ENCODE results near the gene MEIS3.

Gene MEIS3

GRCh38 chr19:47411101-47411500 lies 8.2 kb downstream of the MEIS3 start:
- H3K4me1 Mint-ChIP-seq, result peaks cover 5% of the 10 kb centered on the region

GRCh38 chr19:47408156-47408938 lies 11.0 kb downstream of the MEIS3 start:
- TF ChIP-seq CTCF (IDR thresholded peaks at IDR 0.05), result no peak
- Mint-ChIP-seq H3K27me3 (ENCODE audit: low read depth, poor library complexity) (peaks cover 49% of the 10 kb centered on the region), H3K36me3 (ENCODE audit: low read depth) (peaks cover 23% of the 10 kb centered on the region), H3K9me3 (peaks cover 5% of the 10 kb centered on the region), H3K4me1 (peaks cover 5% of the 10 kb centered on the region), H3K27ac (no peak overlapping the region), H3K4me3 (no peak overlapping the region)
- DNase-seq, result no peak

More at GRCh38 chr19:47411101-47411500, 8.2 kb downstream of the MEIS3 start:
- Mint-ChIP-seq H3K4me3 (no peak overlapping the region), H3K9me3 (peaks cover 5% of the 10 kb centered on the region), H3K36me3 (ENCODE audit: low read depth) (peaks cover 40% of the 10 kb centered on the region), H3K27ac (no peak overlapping the region), H3K27me3 (ENCODE audit: low read depth, poor library complexity) (peaks cover 60% of the 10 kb centered on the region)
- TF ChIP-seq CTCF (IDR thresholded peaks at IDR 0.05), result no peak
- no peak for DNase-seq

GRCh38 chr19:47407417-47407774 lies 11.9 kb downstream of the MEIS3 start:
- DNase-seq, result no peak
- peaks cover 45% of the 10 kb centered on the region for H3K27me3 Mint-ChIP-seq (ENCODE audit: low read depth, poor library complexity)
- peaks cover 20% of the 10 kb centered on the region for H3K36me3 Mint-ChIP-seq (ENCODE audit: low read depth)
- H3K4me3 Mint-ChIP-seq, result no peak overlapping the region
- no peak for TF ChIP-seq CTCF (IDR thresholded peaks at IDR 0.05)
- no peak overlapping the region for H3K27ac Mint-ChIP-seq
- peaks cover 5% of the 10 kb centered on the region for H3K9me3 Mint-ChIP-seq
- H3K4me1 Mint-ChIP-seq, result peaks cover 5% of the 10 kb centered on the region

- H3K9me3 Mint-ChIP-seq, result peaks cover 5% of the 10 kb centered on the region
- no peak overlapping the region for H3K4me3 Mint-ChIP-seq
- peaks cover 20% of the 10 kb centered on the region for H3K36me3 Mint-ChIP-seq (ENCODE audit: low read depth)
- peaks cover 5% of the 10 kb centered on the region for H3K4me1 Mint-ChIP-seq
- DNase-seq, result peak; percentile 87
- TF ChIP-seq CTCF (IDR thresholded peaks at IDR 0.05), result no peak
- no peak overlapping the region for H3K27ac Mint-ChIP-seq
- peaks cover 43% of the 10 kb centered on the region for H3K27me3 Mint-ChIP-seq (ENCODE audit: low read depth, poor library complexity)
Observed at GRCh38 chr19:47406711-47407416, 12.5 kb downstream of the MEIS3 start.

GRCh38 chr19:47405854-47406417 lies 13.4 kb downstream of the MEIS3 start:
- Mint-ChIP-seq H3K4me3 (no peak overlapping the region), H3K9me3 (peaks cover 5% of the 10 kb centered on the region), H3K27me3 (ENCODE audit: low read depth, poor library complexity) (peaks cover 46% of the 10 kb centered on the region), H3K4me1 (peaks cover 5% of the 10 kb centered on the region), H3K36me3 (ENCODE audit: low read depth) (peaks cover 20% of the 10 kb centered on the region), H3K27ac (no peak overlapping the region)
- DNase-seq, result no peak
- no peak for TF ChIP-seq CTCF (IDR thresholded peaks at IDR 0.05)

Data from nephron progenitor cell (in vitro differentiated cells).